Suprapubic skin (tissue), 3 donors: ENCODE results near the gene MEGF9.

Experiments
- CTCF ChIP-seq, 2 donors: fragments of 200-600 bp in 1 of 2; fragments of 450-650 bp in 1 of 2; sonication (generic) in 1 of 2; IDR thresholded peaks; one replicate each; pipeline ENCODE4 v1.5.1; 2016 to 2019; ENCODE audit warnings: antibody characterized with exemption in 2 of 2, mild to moderate bottlenecking in 1 of 2, moderate library complexity in 1 of 2
- POLR2A ChIP-seq, 2 donors: fragments of 450-650 bp; IDR thresholded peaks; one replicate each; pipeline ENCODE4 v1.6.1; 2017; ENCODE audit warnings: antibody characterized with exemption in 2 of 2, mild to moderate bottlenecking in 2 of 2, moderate library complexity in 2 of 2

DNA sequence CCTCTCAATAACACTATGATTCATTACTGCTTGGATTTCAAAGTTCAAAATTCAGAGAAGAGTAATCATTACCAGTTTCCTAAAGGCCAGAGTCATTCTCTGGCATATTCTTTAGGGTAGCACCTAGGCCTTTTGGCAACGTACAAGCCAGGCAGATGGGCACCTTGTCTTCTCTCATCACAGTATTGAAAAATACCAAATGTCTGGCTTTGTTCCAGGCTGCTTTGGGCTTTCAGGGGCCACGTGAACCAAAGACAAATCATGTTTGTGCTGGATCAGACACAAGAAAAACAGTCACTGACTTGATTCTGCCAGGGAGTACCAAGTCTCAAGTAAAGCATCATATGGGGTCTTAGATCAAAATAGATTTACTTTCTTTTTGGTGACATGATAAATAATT, 15.5 kb downstream of the MEGF9 start:
- TF ChIP-seq CTCF (IDR thresholded peaks at IDR 0.05) (no peak), POLR2A (IDR thresholded peaks at IDR 0.05) (no peak)
